HepG2 (cell line): ENCODE measurements around the gene TADA3.

Experiments
- DPF2 ChIP-seq: sonication (generic); formaldehyde crosslinking; IDR thresholded peaks from 2 replicates; pipeline ENCODE4 v1.4.0; 2020; ENCODE audit warnings: mild to moderate bottlenecking, low read depth, missing genetic modification reagents, borderline replicate concordance
- ELF1 ChIP-seq: sonication (generic); formaldehyde crosslinking; IDR thresholded peaks from 2 replicates; pipeline ENCODE4 v1.4.0; 2020; ENCODE audit warnings: missing genetic modification reagents
- EP300 ChIP-seq, 3 experiments: sonication (generic) in 1 of 3; formaldehyde crosslinking in 1 of 3; IDR thresholded peaks; 2 replicates each; pipeline versions ENCODE4 v1.5.1 to v1.6.1; 2011 to 2020; ENCODE audit warnings: low read depth in 2 of 3, low read length in 2 of 3, borderline replicate concordance in 1 of 3, improper control_type of control experiment in 1 of 3, mild to moderate bottlenecking in 1 of 3, missing genetic modification reagents in 1 of 3, moderate library complexity in 1 of 3
- HCFC1 ChIP-seq: fragments of 150-350 bp; IDR thresholded peaks from 2 replicates; pipeline ENCODE4 v1.6.1; 2014; ENCODE audit warnings: low read depth, low read length
- PITX1 ChIP-seq: sonication (generic); formaldehyde crosslinking; IDR thresholded peaks from 2 replicates; pipeline ENCODE4 v1.5.1; 2020; ENCODE audit warnings: mild to moderate bottlenecking, missing genetic modification reagents
- RARA ChIP-seq: IDR thresholded peaks from 2 replicates; pipeline ENCODE4 v1.6.1; 2016; ENCODE audit warnings: missing genetic modification reagents, missing compliant biosample characterization
- ZNF615 ChIP-seq: sonication (generic); formaldehyde crosslinking; IDR thresholded peaks from 2 replicates; pipeline ENCODE4 v1.5.0; 2020; ENCODE audit warnings: mild to moderate bottlenecking, missing genetic modification reagents, borderline replicate concordance
- TF ChIP-seq, protein P1 (sequence below): sonication (generic); formaldehyde crosslinking; IDR thresholded peaks from 2 replicates; pipeline ENCODE4 v1.5.0; 2020; ENCODE audit warnings: mild to moderate bottlenecking, missing genetic modification reagents, moderate library complexity
- TF ChIP-seq, protein P2 (sequence below): sonication (generic); formaldehyde crosslinking; IDR thresholded peaks from 2 replicates; pipeline ENCODE4 v1.5.0; 2020; ENCODE audit warnings: missing genetic modification reagents, mild to moderate bottlenecking, borderline replicate concordance
- TF ChIP-seq, protein P3 (sequence below): IDR thresholded peaks from 2 replicates; pipeline ENCODE4 v1.6.1; 2016; ENCODE audit warnings: missing compliant biosample characterization, missing genetic modification reagents, borderline replicate concordance

DNA sequence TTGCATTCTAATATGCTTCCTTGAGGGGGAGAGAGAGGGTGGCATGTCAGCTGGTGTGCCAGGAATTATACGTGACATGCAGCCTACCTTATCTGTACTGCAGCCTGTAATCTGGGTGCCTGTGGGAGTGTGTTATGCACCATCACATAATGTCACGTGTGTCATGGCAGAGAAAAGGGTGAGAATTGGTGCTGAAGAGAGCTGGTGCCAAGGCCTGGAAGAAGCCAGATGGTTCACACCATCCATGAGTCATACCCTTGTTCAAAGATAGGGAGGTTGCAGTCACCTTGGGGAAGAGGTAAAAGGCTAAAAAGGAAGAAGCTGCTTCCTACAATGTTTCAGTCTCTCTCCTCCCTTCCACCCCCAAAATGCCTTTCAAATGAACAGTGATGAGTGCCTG lies 55.4 kb downstream of the TADA3 start:
- TF ChIP-seq, protein P1, sequence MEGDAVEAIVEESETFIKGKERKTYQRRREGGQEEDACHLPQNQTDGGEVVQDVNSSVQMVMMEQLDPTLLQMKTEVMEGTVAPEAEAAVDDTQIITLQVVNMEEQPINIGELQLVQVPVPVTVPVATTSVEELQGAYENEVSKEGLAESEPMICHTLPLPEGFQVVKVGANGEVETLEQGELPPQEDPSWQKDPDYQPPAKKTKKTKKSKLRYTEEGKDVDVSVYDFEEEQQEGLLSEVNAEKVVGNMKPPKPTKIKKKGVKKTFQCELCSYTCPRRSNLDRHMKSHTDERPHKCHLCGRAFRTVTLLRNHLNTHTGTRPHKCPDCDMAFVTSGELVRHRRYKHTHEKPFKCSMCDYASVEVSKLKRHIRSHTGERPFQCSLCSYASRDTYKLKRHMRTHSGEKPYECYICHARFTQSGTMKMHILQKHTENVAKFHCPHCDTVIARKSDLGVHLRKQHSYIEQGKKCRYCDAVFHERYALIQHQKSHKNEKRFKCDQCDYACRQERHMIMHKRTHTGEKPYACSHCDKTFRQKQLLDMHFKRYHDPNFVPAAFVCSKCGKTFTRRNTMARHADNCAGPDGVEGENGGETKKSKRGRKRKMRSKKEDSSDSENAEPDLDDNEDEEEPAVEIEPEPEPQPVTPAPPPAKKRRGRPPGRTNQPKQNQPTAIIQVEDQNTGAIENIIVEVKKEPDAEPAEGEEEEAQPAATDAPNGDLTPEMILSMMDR = no peak
- TF ChIP-seq, protein P2, sequence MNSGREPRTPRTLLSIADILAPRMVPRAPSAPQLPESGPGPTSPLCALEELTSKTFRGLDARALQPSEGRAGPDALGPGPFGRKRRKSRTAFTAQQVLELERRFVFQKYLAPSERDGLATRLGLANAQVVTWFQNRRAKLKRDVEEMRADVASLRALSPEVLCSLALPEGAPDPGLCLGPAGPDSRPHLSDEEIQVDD = no peak
- TF ChIP-seq RARA (CRISPR knock-in tag) = no peak
- TF ChIP-seq ZNF615 (CRISPR knock-in tag) = no peak
- no peak for TF ChIP-seq EP300 (IDR thresholded peaks at IDR 0.05; ENCODE audit: low read depth in 2 of 2, low read length in 2 of 2)
- TF ChIP-seq EP300 (CRISPR knock-in tag; IDR thresholded peaks at IDR 0.05; ENCODE audit: borderline replicate concordance) = no peak
- TF ChIP-seq PITX1 (CRISPR knock-in tag) = no peak
- TF ChIP-seq ELF1 (CRISPR knock-in tag) = no peak
- TF ChIP-seq, protein P3, sequence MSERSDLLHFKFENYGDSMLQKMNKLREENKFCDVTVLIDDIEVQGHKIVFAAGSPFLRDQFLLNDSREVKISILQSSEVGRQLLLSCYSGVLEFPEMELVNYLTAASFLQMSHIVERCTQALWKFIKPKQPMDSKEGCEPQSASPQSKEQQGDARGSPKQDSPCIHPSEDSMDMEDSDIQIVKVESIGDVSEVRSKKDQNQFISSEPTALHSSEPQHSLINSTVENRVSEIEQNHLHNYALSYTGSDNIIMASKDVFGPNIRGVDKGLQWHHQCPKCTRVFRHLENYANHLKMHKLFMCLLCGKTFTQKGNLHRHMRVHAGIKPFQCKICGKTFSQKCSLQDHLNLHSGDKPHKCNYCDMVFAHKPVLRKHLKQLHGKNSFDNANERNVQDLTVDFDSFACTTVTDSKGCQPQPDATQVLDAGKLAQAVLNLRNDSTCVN = no peak
- TF ChIP-seq HCFC1 = no peak
- no peak for TF ChIP-seq DPF2 (CRISPR knock-in tag)
